Activated T-cell treated with anti-CD3 and anti-CD28 coated beads for 24 hours (primary cell): ENCODE data around the gene RAB20.
"Not testable (repeated sequence)": the region's sequence is repeated elsewhere in the genome, so short reads cannot be mapped to it uniquely, and the experiment has no call there.

ENCODE experiments used
- DNase-seq: peaks from one replicate; pipeline ENCODE4 v3.0.0-alpha.2; 2020; ENCODE audit warnings: low read depth

RAB20 gene

GRCh38 chr13:110554946-110555345 is 6.6 kb downstream of the RAB20 start:
- DNase-seq = no peak

GRCh38 chr13:110554227-110554836 is 7.2 kb downstream of the RAB20 start:
- DNase-seq = no peak

GRCh38 chr13:110553417-110553816 is 8.1 kb downstream of the RAB20 start:
- no peak for DNase-seq

GRCh38 chr13:110552767-110553166 is 8.8 kb downstream of the RAB20 start:
- no peak for DNase-seq

GRCh38 chr13:110551284-110551683 is 10.2 kb downstream of the RAB20 start:
- DNase-seq = no peak

- DNase-seq = no peak
Measured at GRCh38 chr13:110549795-110550160, 11.7 kb downstream of the RAB20 start.

GRCh38 chr13:110548891-110549794 is 12.4 kb downstream of the RAB20 start:
- no peak for DNase-seq

GRCh38 chr13:110546926-110547325 is 14.6 kb downstream of the RAB20 start:
- no peak for DNase-seq

- DNase-seq = no peak
Measured at GRCh38 chr13:110546378-110546777, 15.1 kb downstream of the RAB20 start.

GRCh38 chr13:110542169-110542796 is 19.2 kb downstream of the RAB20 start:
- no peak for DNase-seq

- no peak for DNase-seq
Measured at GRCh38 chr13:110541526-110541920, 20.0 kb downstream of the RAB20 start.

- DNase-seq = no peak
Measured at GRCh38 chr13:110540871-110541525, 20.5 kb downstream of the RAB20 start.

GRCh38 chr13:110539894-110540293 is 21.6 kb downstream of the RAB20 start:
- DNase-seq = no peak

- no peak for DNase-seq
Measured at GRCh38 chr13:110538632-110539031, 22.9 kb downstream of the RAB20 start.

GRCh38 chr13:110536006-110536693 is 25.4 kb downstream of the RAB20 start:
- DNase-seq = no peak

GRCh38 chr13:110535526-110535925 is 26.0 kb downstream of the RAB20 start:
- DNase-seq = no peak

- no peak for DNase-seq
Measured at GRCh38 chr13:110533771-110534670, 27.5 kb downstream of the RAB20 start.

GRCh38 chr13:110532258-110532657 is 29.3 kb downstream of the RAB20 start:
- DNase-seq = not testable (repeated sequence)

- DNase-seq = no peak
Measured at GRCh38 chr13:110531671-110532083, 29.8 kb downstream of the RAB20 start.

GRCh38 chr13:110531100-110531499 is 30.4 kb downstream of the RAB20 start:
- no peak for DNase-seq
